ENCODE results near the gene RBBP8NL.

Gene RBBP8NL

GRCh38 chr20:62463651-62464424, 36.5 kb upstream of the RBBP8NL start:
- Histone ChIP-seq H4K20me1 (ENCODE audit: insufficient read depth, low read length) (no peaks in the 10 kb centered on the region), H3F3A (ENCODE audit: insufficient read depth, low read length) (no peaks in the 10 kb centered on the region), H3K4me3 (ENCODE audit: low read depth, low read length, poor library complexity, severe bottlenecking) (no peak overlapping the region), H3K9ac (ENCODE audit: low read length) (no peak overlapping the region), H3K79me2 (ENCODE audit: insufficient read depth, low read length) (no peaks in the 10 kb centered on the region), H3K27ac (ENCODE audit: low read depth, low read length, poor library complexity, severe bottlenecking) (no peak overlapping the region), H3K4me1 (ENCODE audit: insufficient read depth, low read length, severe bottlenecking) (no peaks in the 10 kb centered on the region), H3K36me3 (ENCODE audit: insufficient read depth, low read length) (no peaks in the 10 kb centered on the region), H3K9me3 (ENCODE audit: low read length) (no peaks in the 10 kb centered on the region), H3K9me2 (ENCODE audit: low read depth, low read length) (no peaks in the 10 kb centered on the region), H3K27me3 (ENCODE audit: insufficient read depth, low read length) (no peaks in the 10 kb centered on the region), H2AFZ (ENCODE audit: low read length) (no peak overlapping the region), H3K4me2 (ENCODE audit: low read length) (no peak overlapping the region)
- TF ChIP-seq CTCF (IDR thresholded peaks at IDR 0.05; ENCODE audit: low read length) = no peak
- TF ChIP-seq EZH2 (IDR thresholded peaks at IDR 0.05; ENCODE audit: borderline replicate concordance, low read length) = no peak

GRCh38 chr20:62462976-62463592, 35.7 kb upstream of the RBBP8NL start:
- Histone ChIP-seq H3K4me1 (ENCODE audit: insufficient read depth, low read length, severe bottlenecking) (no peaks in the 10 kb centered on the region), H3K27ac (ENCODE audit: low read depth, low read length, poor library complexity, severe bottlenecking) (no peak overlapping the region), H3K4me3 (ENCODE audit: low read depth, low read length, poor library complexity, severe bottlenecking) (no peak overlapping the region), H3K9me3 (ENCODE audit: low read length) (no peaks in the 10 kb centered on the region), H2AFZ (ENCODE audit: low read length) (no peak overlapping the region), H3K4me2 (ENCODE audit: low read length) (no peak overlapping the region), H3K9ac (ENCODE audit: low read length) (no peak overlapping the region), H3K27me3 (ENCODE audit: insufficient read depth, low read length) (no peaks in the 10 kb centered on the region), H3K9me2 (ENCODE audit: low read depth, low read length) (no peaks in the 10 kb centered on the region), H3F3A (ENCODE audit: insufficient read depth, low read length) (no peaks in the 10 kb centered on the region), H3K79me2 (ENCODE audit: insufficient read depth, low read length) (no peaks in the 10 kb centered on the region), H4K20me1 (ENCODE audit: insufficient read depth, low read length) (no peaks in the 10 kb centered on the region), H3K36me3 (ENCODE audit: insufficient read depth, low read length) (no peaks in the 10 kb centered on the region)
- TF ChIP-seq EZH2 (IDR thresholded peaks at IDR 0.05; ENCODE audit: borderline replicate concordance, low read length) = no peak
- no peak for TF ChIP-seq CTCF (IDR thresholded peaks at IDR 0.05; ENCODE audit: low read length)

GRCh38 chr20:62461834-62462233, 34.5 kb upstream of the RBBP8NL start:
- no peak overlapping the region for H3K4me2 ChIP-seq (ENCODE audit: low read length)
- no peaks in the 10 kb centered on the region for H3K4me1 ChIP-seq (ENCODE audit: insufficient read depth, low read length, severe bottlenecking)
- no peaks in the 10 kb centered on the region for H3K9me3 ChIP-seq (ENCODE audit: low read length)
- no peaks in the 10 kb centered on the region for H3K36me3 ChIP-seq (ENCODE audit: insufficient read depth, low read length)
- H3K9ac ChIP-seq (ENCODE audit: low read length) = no peak overlapping the region
- no peak overlapping the region for H2AFZ ChIP-seq (ENCODE audit: low read length)
- 0 out of 2 replicates have a peak, but pooled peaks cover 5% of the 10 kb centered on the region for H3K27me3 ChIP-seq (ENCODE audit: insufficient read depth, low read length)
- no peaks in the 10 kb centered on the region for H3K79me2 ChIP-seq (ENCODE audit: insufficient read depth, low read length)
- no peaks in the 10 kb centered on the region for H3K9me2 ChIP-seq (ENCODE audit: low read depth, low read length)
- no peaks in the 10 kb centered on the region for H3F3A ChIP-seq (ENCODE audit: insufficient read depth, low read length)
- no peak for TF ChIP-seq CTCF (IDR thresholded peaks at IDR 0.05; ENCODE audit: low read length)
- TF ChIP-seq EZH2 (IDR thresholded peaks at IDR 0.05; ENCODE audit: borderline replicate concordance, low read length) = no peak
- H4K20me1 ChIP-seq (ENCODE audit: insufficient read depth, low read length) = no peaks in the 10 kb centered on the region
- no peak overlapping the region for H3K27ac ChIP-seq (ENCODE audit: low read depth, low read length, poor library complexity, severe bottlenecking)
- H3K4me3 ChIP-seq (ENCODE audit: low read depth, low read length, poor library complexity, severe bottlenecking) = no peak overlapping the region

Data from OCI-LY1 (cell line).